ENCODE results near the gene HERC2.
"Not testable (repeated sequence)": the region's sequence is repeated elsewhere in the genome, so short reads cannot be mapped to it uniquely, and the experiment has no call there.

HERC2 gene

GRCh38 chr15:28221696-28222095, 100.3 kb downstream of the HERC2 start:
- DNase-seq (ENCODE audit: low read depth in 2 of 2): not testable (repeated sequence)

- no peak for DNase-seq (ENCODE audit: low read depth in 2 of 2)
These were observed 102.9 kb downstream of the HERC2 start for GRCh38 chr15:28219116-28219515.

GRCh38 chr15:28216946-28217546, 104.9 kb downstream of the HERC2 start:
- DNase-seq (ENCODE audit: low read depth in 2 of 2): not testable (repeated sequence)

- DNase-seq (ENCODE audit: low read depth in 2 of 2): not testable (repeated sequence)
These were observed 106.5 kb downstream of the HERC2 start for GRCh38 chr15:28215521-28215920.

- not testable (repeated sequence) for DNase-seq (ENCODE audit: low read depth in 2 of 2)
These were observed 107.8 kb downstream of the HERC2 start for GRCh38 chr15:28214006-28214790.

GRCh38 chr15:28213393-28213792, 108.6 kb downstream of the HERC2 start:
- DNase-seq (ENCODE audit: low read depth in 2 of 2): not testable (repeated sequence)

- no peak for DNase-seq (ENCODE audit: low read depth in 2 of 2)
These were observed 113.4 kb downstream of the HERC2 start for GRCh38 chr15:28208583-28208982.

- DNase-seq (ENCODE audit: low read depth in 2 of 2): not testable (repeated sequence)
These were observed 116.3 kb downstream of the HERC2 start for GRCh38 chr15:28205640-28206039.

GRCh38 chr15:28203055-28203828, 118.7 kb downstream of the HERC2 start:
- not testable (repeated sequence) for DNase-seq (ENCODE audit: low read depth in 2 of 2)

GRCh38 chr15:28202124-28202523, 119.9 kb downstream of the HERC2 start:
- DNase-seq (ENCODE audit: low read depth in 2 of 2): not testable (repeated sequence)

GRCh38 chr15:28198215-28198614, 123.8 kb downstream of the HERC2 start:
- DNase-seq (ENCODE audit: low read depth in 2 of 2): not testable (repeated sequence)

- not testable (repeated sequence) for DNase-seq (ENCODE audit: low read depth in 2 of 2)
These were observed 124.3 kb downstream of the HERC2 start for GRCh38 chr15:28197694-28198093.

GRCh38 chr15:28196581-28196980, 125.4 kb downstream of the HERC2 start:
- not testable (repeated sequence) for DNase-seq (ENCODE audit: low read depth in 2 of 2)

- DNase-seq (ENCODE audit: low read depth in 2 of 2): no peak
These were observed 129.2 kb downstream of the HERC2 start for GRCh38 chr15:28192772-28193171.

- DNase-seq (ENCODE audit: low read depth in 2 of 2): no peak
These were observed 130.1 kb downstream of the HERC2 start for GRCh38 chr15:28191832-28192231.

GRCh38 chr15:28190391-28191174, 131.4 kb downstream of the HERC2 start:
- DNase-seq (ENCODE audit: low read depth in 2 of 2): no peak

GRCh38 chr15:28185148-28185895, 136.7 kb downstream of the HERC2 start:
- no peak for DNase-seq (ENCODE audit: low read depth in 2 of 2)

GRCh38 chr15:28184166-28184565, 137.8 kb downstream of the HERC2 start:
- no peak for DNase-seq (ENCODE audit: low read depth in 2 of 2)

- no peak for DNase-seq (ENCODE audit: low read depth in 2 of 2)
These were observed 139.2 kb downstream of the HERC2 start for GRCh38 chr15:28182731-28183130.

- no peak for DNase-seq (ENCODE audit: low read depth in 2 of 2)
These were observed 139.8 kb downstream of the HERC2 start for GRCh38 chr15:28182216-28182615.

- DNase-seq (ENCODE audit: low read depth in 2 of 2): no peak
These were observed 140.6 kb downstream of the HERC2 start for GRCh38 chr15:28181366-28181765.

Data from stimulated activated CD8-positive, alpha-beta memory T cell treated with anti-CD3 and anti-CD28 coated beads, Interleukin-15, amount 100 ng/mL, for 48 hours (primary cell).